Upper lobe of left lung (tissue), 6 donors: ENCODE results near the gene DAGLB. TPM values are rescaled to one million over a fixed set of nuclear protein-coding genes. Genes with fewer than 3 reads are reported as not detected.
A peak's percentile ranks its signal among the peaks of the same experiment; 100 is the strongest.

ENCODE experiments used
- ATAC-seq, 2 donors: fragments of 200-7000 bp; cut with Tn5 transposase; one replicate each; pipeline ENCODE4 v1.9.1; 2022; ENCODE audit warnings: mild to moderate bottlenecking in 2 of 2, moderate library complexity in 2 of 2; ENCODE audit not compliant: low FRiP score in 2 of 2
- DNase-seq, 2 donors: peaks; one replicate each; pipeline ENCODE4 v3.0.0-alpha.2; 2019 to 2020
- H3K27ac ChIP-seq, 4 donors: fragments of 200-600 bp; sonication (generic); one replicate each; pipeline ENCODE4 v1.5.1; 2016 to 2019
- H3K27me3 ChIP-seq, 4 donors: fragments of 200-600 bp; sonication (generic); one replicate each; pipeline ENCODE4 v1.5.1; 2017 to 2019
- H3K36me3 ChIP-seq, 4 donors: fragments of 200-600 bp; sonication (generic); one replicate each; pipeline ENCODE4 v1.5.1; 2016 to 2019
- H3K4me1 ChIP-seq, 4 donors: fragments of 200-600 bp; sonication (generic); one replicate each; pipeline ENCODE4 v1.5.1; 2018 to 2019
- H3K4me3 ChIP-seq, 4 donors: fragments of 200-600 bp; sonication (generic); one replicate each; pipeline ENCODE4 v1.5.1; 2017 to 2019; ENCODE audit warnings: mild to moderate bottlenecking in 2 of 4, moderate library complexity in 1 of 4
- H3K9me3 ChIP-seq, 4 donors: fragments of 200-600 bp; sonication (generic); one replicate each; pipeline ENCODE4 v1.5.1; 2018 to 2019
- CTCF ChIP-seq, 6 experiments: fragments of 450-650 bp in 4 of 6; fragments of 200-600 bp in 2 of 6; sonication (generic) in 2 of 6; IDR thresholded peaks; one replicate each; pipeline ENCODE4 v1.5.1; 2016 to 2019; ENCODE audit warnings: antibody characterized with exemption in 6 of 6
- EP300 ChIP-seq, 4 donors: sonication (generic); formaldehyde crosslinking; IDR thresholded peaks; one replicate each; pipeline ENCODE4 v1.5.1; 2017; ENCODE audit warnings: antibody characterized with exemption in 4 of 4, control low read depth in 2 of 4
- POLR2A ChIP-seq, 4 donors: fragments of 450-650 bp; IDR thresholded peaks; one replicate each; pipeline ENCODE4 v1.5.1; 2016 to 2017; ENCODE audit warnings: antibody characterized with exemption in 4 of 4, mild to moderate bottlenecking in 2 of 4
- POLR2AphosphoS5 ChIP-seq, 2 donors: sonication (generic); formaldehyde crosslinking; IDR thresholded peaks; one replicate each; pipeline ENCODE4 v1.5.1; 2017; ENCODE audit warnings: antibody characterized with exemption in 2 of 2
- WGBS, 2 donors: methylation state at CpG; one replicate each; pipeline ENCODE4 v1.1.5; 2017 to 2018; 5-methylcytosine and 5-hydroxymethylcytosine counted together
- total RNA-seq, 6 donors: library from RNA; depleted of rRNA in 4 of 6; stranded (reverse); fragments of >200 nt in 4 of 6; gene quantifications; one replicate each; pipeline versions ENCODE4 v1.1.0 to v1.2.1, GENCODE V29; 2016 to 2021
- donor health status: DM: no; HTN: no; CAD: no; lungs with moderate emphysema.
- donor health status: DM: no; HTN: yes; CAD: no; lungs with severe emphysema.

Gene DAGLB
- total RNA-seq, 6 donors from 2014 or later = 26.6 to 53.8 (median 36.7) TPM

GRCh38 chr7:6407434-6407833 lies 40.3 kb downstream of the DAGLB start:
- Histone ChIP-seq H3K36me3 (peaks cover 41 to 100% (median 89%) of the 10 kb centered on the region in 4 donors), H3K27me3 (no peaks in the 10 kb centered on the region), H3K4me1 (no peaks in the 10 kb centered on the region), H3K27ac (no peak overlapping the region), H3K9me3 (no peaks in the 10 kb centered on the region), H3K4me3 (no peak overlapping the region)
- ATAC-seq (no peak), DNase-seq (no peak)
- TF ChIP-seq EP300 (IDR thresholded peaks at IDR 0.05) = no peak
- no peak for TF ChIP-seq POLR2A (IDR thresholded peaks at IDR 0.05)
- no peak for TF ChIP-seq CTCF (IDR thresholded peaks at IDR 0.05)
- no peak for TF ChIP-seq POLR2AphosphoS5 (IDR thresholded peaks at IDR 0.05)
- 97 to 98% methylated on average over 4 of the region's 4 CpGs for WGBS, 2 donors

- no peak for TF ChIP-seq CTCF (IDR thresholded peaks at IDR 0.05)
- TF ChIP-seq POLR2AphosphoS5 (IDR thresholded peaks at IDR 0.05) = no peak
- TF ChIP-seq POLR2A (IDR thresholded peaks at IDR 0.05) = no peak
- no peak for TF ChIP-seq EP300 (IDR thresholded peaks at IDR 0.05)
- Histone ChIP-seq H3K4me1 (no peaks in the 10 kb centered on the region), H3K27ac (no peak overlapping the region), H3K4me3 (no peak overlapping the region), H3K27me3 (no peaks in the 10 kb centered on the region), H3K9me3 (no peaks in the 10 kb centered on the region), H3K36me3 (peaks cover 43 to 100% (median 84%) of the 10 kb centered on the region in 4 donors)
- 91 to 97% methylated on average over 5 of the region's 5 CpGs for WGBS, 2 donors
- no peak for DNase-seq
- ATAC-seq = no peak
Measured at GRCh38 chr7:6406121-6406520, 41.6 kb downstream of the DAGLB start.

- Histone ChIP-seq H3K36me3 (peaks cover 38 to 96% (median 65%) of the 10 kb centered on the region in 4 donors), H3K4me1 (peaks cover 15 to 19% (median 17%) of the 10 kb centered on the region in 4 donors), H3K27me3 (no peaks in the 10 kb centered on the region), H3K27ac (no peak overlapping the region), H3K4me3 (no peak overlapping the region), H3K9me3 (no peaks in the 10 kb centered on the region)
- ATAC-seq (peak in 1 of 2 donors; percentile 17), DNase-seq (no peak)
- WGBS, 2 donors = 90 to 91% methylated on average over 7 of the region's 7 CpGs
- no peak for TF ChIP-seq POLR2A (IDR thresholded peaks at IDR 0.05)
- TF ChIP-seq POLR2AphosphoS5 (IDR thresholded peaks at IDR 0.05) = no peak
- TF ChIP-seq CTCF (IDR thresholded peaks at IDR 0.05) = no peak
Measured at GRCh38 chr7:6403907-6404306, 43.8 kb downstream of the DAGLB start.

GRCh38 chr7:6402741-6403140 lies 45.0 kb downstream of the DAGLB start:
- ATAC-seq (no peak), DNase-seq (no peak)
- Histone ChIP-seq H3K9me3 (no peaks in the 10 kb centered on the region), H3K4me3 (no peak overlapping the region), H3K4me1 (peaks cover 24 to 31% (median 27%) of the 10 kb centered on the region in 4 donors), H3K27me3 (no peaks in the 10 kb centered on the region), H3K27ac (no peak overlapping the region), H3K36me3 (peaks cover 31 to 85% (median 54%) of the 10 kb centered on the region in 4 donors)
- 92 to 94% methylated on average over 13 of the region's 13 CpGs for WGBS, 2 donors
- no peak for TF ChIP-seq EP300 (IDR thresholded peaks at IDR 0.05)
- no peak for TF ChIP-seq POLR2A (IDR thresholded peaks at IDR 0.05)
- no peak for TF ChIP-seq POLR2AphosphoS5 (IDR thresholded peaks at IDR 0.05)
- no peak for TF ChIP-seq CTCF (IDR thresholded peaks at IDR 0.05)

- no peaks in the 10 kb centered on the region for H3K9me3 ChIP-seq
- H3K4me3 ChIP-seq = no peak overlapping the region
- no peak for ATAC-seq
- TF ChIP-seq EP300 (IDR thresholded peaks at IDR 0.05) = no peak
- TF ChIP-seq POLR2AphosphoS5 (IDR thresholded peaks at IDR 0.05) = no peak
- TF ChIP-seq POLR2A (IDR thresholded peaks at IDR 0.05) = no peak
- no peak for TF ChIP-seq CTCF (IDR thresholded peaks at IDR 0.05)
- H3K27ac ChIP-seq = peak overlapping the region in 1 of 4 donors; percentile 2
- 83 to 91% methylated on average over 17 of the region's 17 CpGs for WGBS, 2 donors
- peaks cover 30 to 36% (median 34%) of the 10 kb centered on the region in 4 donors for H3K4me1 ChIP-seq
- peaks cover 31 to 78% (median 48%) of the 10 kb centered on the region in 4 donors for H3K36me3 ChIP-seq
- H3K27me3 ChIP-seq = no peaks in the 10 kb centered on the region
- peak in 1 of 2 donors; percentile 64 for DNase-seq
Measured at GRCh38 chr7:6402041-6402440, 45.7 kb downstream of the DAGLB start.
